Neural cell (in vitro differentiated cells): ENCODE results near the gene FHL2. TPM values are rescaled to one million over a fixed set of nuclear protein-coding genes. Genes with fewer than 3 reads are reported as not detected.

Experiments
- H2AFZ ChIP-seq: fragments of 200-600, 300-800 bp; sonication (generic), shearing (Covaris generic); 2 replicates; pipeline ENCODE4 v1.6.0; 2014; ENCODE audit warnings: low read depth, mild to moderate bottlenecking, antibody characterized with exemption, low read length, moderate library complexity
- H3F3A ChIP-seq: fragments of 200-600 bp; shearing (Covaris generic); 2 replicates; pipeline ENCODE4 v1.6.1; 2016; ENCODE audit warnings: mild to moderate bottlenecking, moderate library complexity, mixed read lengths, antibody characterized with exemption, low read length; ENCODE audit not compliant: insufficient read depth, poor library complexity, severe bottlenecking
- H3K27ac ChIP-seq: fragments of 200-600, 300-800 bp; sonication (generic), shearing (Covaris generic); 2 replicates; pipeline ENCODE4 v1.5.1; 2014; ENCODE audit warnings: mild to moderate bottlenecking, low read length, moderate library complexity
- H3K27me3 ChIP-seq: fragments of 300-800, 200-600 bp; sonication (generic), shearing (Covaris generic); 2 replicates; pipeline ENCODE4 v1.6.0; 2014; ENCODE audit warnings: mild to moderate bottlenecking, low read depth, low read length, moderate library complexity; ENCODE audit not compliant: insufficient read depth
- H3K36me3 ChIP-seq: fragments of 300-800, 200-600 bp; sonication (generic), shearing (Covaris generic); 2 replicates; pipeline ENCODE4 v1.5.1; 2014; ENCODE audit warnings: mild to moderate bottlenecking, antibody characterized with exemption, low read length, moderate library complexity; ENCODE audit not compliant: insufficient read depth
- H3K4me2 ChIP-seq: fragments of 300-800, 200-600 bp; sonication (generic), shearing (Covaris generic); 2 replicates; pipeline ENCODE4 v1.6.0; 2014; ENCODE audit warnings: mild to moderate bottlenecking, low read length
- H3K4me3 ChIP-seq: fragments of 300-800, 200-600 bp; sonication (generic), shearing (Covaris generic); 2 replicates; pipeline ENCODE4 v1.5.1; 2014; ENCODE audit warnings: mild to moderate bottlenecking, low read length, moderate library complexity
- H3K79me2 ChIP-seq: fragments of 200-600 bp; shearing (Covaris generic); replicated peaks from 2 replicates; pipeline ENCODE4 v1.6.0; 2014; ENCODE audit warnings: mild to moderate bottlenecking, low read length, moderate library complexity; ENCODE audit not compliant: insufficient read depth
- H3K9ac ChIP-seq: fragments of 300-800, 200-600 bp; sonication (generic), shearing (Covaris generic); 2 replicates; pipeline ENCODE4 v1.6.1; 2016; ENCODE audit warnings: mild to moderate bottlenecking, low read length, mixed read lengths
- H3K9me2 ChIP-seq: fragments of 200-600 bp; shearing (Covaris generic); 2 replicates; pipeline ENCODE4 v1.6.1; 2016; ENCODE audit warnings: mild to moderate bottlenecking, low read length, mixed read lengths; ENCODE audit not compliant: insufficient read depth
- H3K9me3 ChIP-seq: fragments of 200-600, 300-800 bp; sonication (generic), shearing (Covaris generic); 2 replicates; pipeline ENCODE4 v1.6.1; 2016; ENCODE audit warnings: mild to moderate bottlenecking, mixed run types, low read length, moderate library complexity, mixed read lengths
- H4K20me1 ChIP-seq: fragments of 200-600 bp; shearing (Covaris generic); 2 replicates; pipeline ENCODE4 v1.6.1; 2016; ENCODE audit warnings: mild to moderate bottlenecking, mixed run types; ENCODE audit not compliant: insufficient read depth
- CTCF ChIP-seq: fragments of 450-650 bp; IDR thresholded peaks from 2 replicates; pipeline ENCODE4 v1.5.1; 2014; ENCODE audit warnings: antibody characterized with exemption, mild to moderate bottlenecking, moderate library complexity; ENCODE audit not compliant: poor library complexity, severe bottlenecking
- EP300 ChIP-seq: fragments of 450-650 bp; conservative IDR thresholded peaks from 2 replicates; pipeline ENCODE4 v1.6.1; 2014; ENCODE audit warnings: antibody characterized with exemption, mild to moderate bottlenecking, moderate library complexity; ENCODE audit not compliant: poor library complexity, severe bottlenecking
- EZH2 ChIP-seq: fragments of 200-600, 300-800 bp; shearing (Covaris generic), sonication (generic); IDR thresholded peaks from 2 replicates; pipeline ENCODE4 v1.6.1; 2014; ENCODE audit warnings: antibody characterized with exemption, low read length, borderline replicate concordance, mild to moderate bottlenecking; ENCODE audit not compliant: insufficient read depth, poor library complexity, severe bottlenecking
- MXI1 ChIP-seq: fragments of 450-650 bp; conservative IDR thresholded peaks from 2 replicates; pipeline ENCODE4 v1.6.1; 2014; ENCODE audit warnings: antibody characterized with exemption, mild to moderate bottlenecking; ENCODE audit not compliant: poor library complexity, severe bottlenecking
- POLR2AphosphoS5 ChIP-seq: IDR thresholded peaks from 2 replicates; pipeline ENCODE4 v1.6.1; 2012
- RAD21 ChIP-seq: fragments of 450-650 bp; conservative IDR thresholded peaks from 2 replicates; pipeline ENCODE4 v1.6.1; 2014; ENCODE audit warnings: antibody characterized with exemption, mild to moderate bottlenecking, moderate library complexity
- REST ChIP-seq: IDR thresholded peaks from 2 replicates; pipeline ENCODE4 v1.6.1; 2012; ENCODE audit warnings: borderline replicate concordance
- SMC3 ChIP-seq: fragments of 450-650 bp; conservative IDR thresholded peaks from 2 replicates; pipeline ENCODE4 v1.6.1; 2014; ENCODE audit warnings: antibody characterized with exemption, mild to moderate bottlenecking, moderate library complexity; ENCODE audit not compliant: poor library complexity
- TAF1 ChIP-seq: IDR thresholded peaks from 2 replicates; pipeline ENCODE4 v1.6.1; 2012; ENCODE audit warnings: low read depth
- polyA plus RNA-seq: library from polyadenylated mRNA; depleted of rRNA; stranded (reverse); fragments of >200 nt; gene quantifications from 2 replicates; pipeline ENCODE4 v1.2.3, GENCODE V29; 2014

The FHL2 gene
- polyA plus RNA-seq, 1 donor from 2014 or later, result 3.5 TPM

- H3K27ac ChIP-seq, result no peak overlapping the region
- H3K36me3 ChIP-seq, result no peaks in the 10 kb centered on the region
- no peaks in the 10 kb centered on the region for H3K79me2 ChIP-seq
- no peak for TF ChIP-seq REST
- TF ChIP-seq TAF1, result no peak
- no peak for TF ChIP-seq SMC3
- no peak for TF ChIP-seq POLR2AphosphoS5
- TF ChIP-seq EZH2, result no peak
- no peak for TF ChIP-seq MXI1
- TF ChIP-seq RAD21, result no peak
- TF ChIP-seq EP300, result no peak
- no peak for TF ChIP-seq CTCF
- no peaks in the 10 kb centered on the region for H3K27me3 ChIP-seq
- H3K4me2 ChIP-seq, result no peak overlapping the region
- H3K9me2 ChIP-seq, result no peaks in the 10 kb centered on the region
- H3K4me3 ChIP-seq, result no peak overlapping the region
- no peaks in the 10 kb centered on the region for H3F3A ChIP-seq
- no peak overlapping the region for H2AFZ ChIP-seq
- H3K9ac ChIP-seq, result no peak overlapping the region
- H4K20me1 ChIP-seq, result no peaks in the 10 kb centered on the region
- no peaks in the 10 kb centered on the region for H3K9me3 ChIP-seq
These were observed 13.7 kb upstream of the FHL2 start for GRCh38 chr2:105412584-105412983.

- H3K9me2 ChIP-seq, result no peaks in the 10 kb centered on the region
- no peak overlapping the region for H3K4me2 ChIP-seq
- no peaks in the 10 kb centered on the region for H3K9me3 ChIP-seq
- H2AFZ ChIP-seq, result no peak overlapping the region
- H3K4me3 ChIP-seq, result no peak overlapping the region
- H3K27ac ChIP-seq, result no peak overlapping the region
- H3K36me3 ChIP-seq, result no peaks in the 10 kb centered on the region
- no peak overlapping the region for H3K9ac ChIP-seq
- no peaks in the 10 kb centered on the region for H3K79me2 ChIP-seq
- no peaks in the 10 kb centered on the region for H3F3A ChIP-seq
- H4K20me1 ChIP-seq, result no peaks in the 10 kb centered on the region
- TF ChIP-seq MXI1 (no peak), REST (no peak)
- H3K27me3 ChIP-seq, result no peaks in the 10 kb centered on the region
These were observed 13.0 kb upstream of the FHL2 start for GRCh38 chr2:105411720-105412407.
